ENCODE measurements around the gene SETBP1. TPM values are rescaled to one million over a fixed set of nuclear protein-coding genes. Genes with fewer than 3 reads are reported as not detected.

The SETBP1 gene
- total and polyA plus RNA-seq, 2 of the 13 experiments (the other 11 are each of a cell fraction or from before 2014, with no cell fraction given), result 0.18 to 0.65 TPM

DNA sequence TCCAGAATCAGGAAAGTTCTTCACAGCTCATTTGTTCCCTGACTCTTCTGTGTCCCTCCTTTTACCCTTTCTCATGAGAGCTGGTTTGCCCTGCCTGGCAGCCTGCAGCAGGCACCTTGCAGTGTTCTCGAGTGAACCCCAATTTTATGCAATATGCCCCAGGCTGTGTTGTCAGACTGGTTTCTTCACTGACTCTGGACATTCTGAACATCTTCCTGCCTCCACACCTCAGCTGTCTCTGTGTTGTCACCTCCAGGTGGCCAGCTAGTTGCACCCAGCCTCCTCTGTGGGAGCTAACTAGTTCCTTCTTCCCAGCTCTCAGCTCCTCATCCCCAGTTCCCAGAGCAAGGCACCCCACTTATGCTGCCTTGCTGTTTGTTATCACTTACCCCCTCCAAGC, 5.5 kb downstream of the SETBP1 start (continued):
- TF ChIP-seq, protein P1, sequence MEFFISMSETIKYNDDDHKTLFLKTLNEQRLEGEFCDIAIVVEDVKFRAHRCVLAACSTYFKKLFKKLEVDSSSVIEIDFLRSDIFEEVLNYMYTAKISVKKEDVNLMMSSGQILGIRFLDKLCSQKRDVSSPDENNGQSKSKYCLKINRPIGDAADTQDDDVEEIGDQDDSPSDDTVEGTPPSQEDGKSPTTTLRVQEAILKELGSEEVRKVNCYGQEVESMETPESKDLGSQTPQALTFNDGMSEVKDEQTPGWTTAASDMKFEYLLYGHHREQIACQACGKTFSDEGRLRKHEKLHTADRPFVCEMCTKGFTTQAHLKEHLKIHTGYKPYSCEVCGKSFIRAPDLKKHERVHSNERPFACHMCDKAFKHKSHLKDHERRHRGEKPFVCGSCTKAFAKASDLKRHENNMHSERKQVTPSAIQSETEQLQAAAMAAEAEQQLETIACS (CRISPR knock-in tag; IDR thresholded peaks at IDR 0.05), result no peak
- no peak for TF ChIP-seq CENPT (CRISPR knock-in tag; IDR thresholded peaks at IDR 0.05; ENCODE audit: low read depth)
- TF ChIP-seq, protein P2, sequence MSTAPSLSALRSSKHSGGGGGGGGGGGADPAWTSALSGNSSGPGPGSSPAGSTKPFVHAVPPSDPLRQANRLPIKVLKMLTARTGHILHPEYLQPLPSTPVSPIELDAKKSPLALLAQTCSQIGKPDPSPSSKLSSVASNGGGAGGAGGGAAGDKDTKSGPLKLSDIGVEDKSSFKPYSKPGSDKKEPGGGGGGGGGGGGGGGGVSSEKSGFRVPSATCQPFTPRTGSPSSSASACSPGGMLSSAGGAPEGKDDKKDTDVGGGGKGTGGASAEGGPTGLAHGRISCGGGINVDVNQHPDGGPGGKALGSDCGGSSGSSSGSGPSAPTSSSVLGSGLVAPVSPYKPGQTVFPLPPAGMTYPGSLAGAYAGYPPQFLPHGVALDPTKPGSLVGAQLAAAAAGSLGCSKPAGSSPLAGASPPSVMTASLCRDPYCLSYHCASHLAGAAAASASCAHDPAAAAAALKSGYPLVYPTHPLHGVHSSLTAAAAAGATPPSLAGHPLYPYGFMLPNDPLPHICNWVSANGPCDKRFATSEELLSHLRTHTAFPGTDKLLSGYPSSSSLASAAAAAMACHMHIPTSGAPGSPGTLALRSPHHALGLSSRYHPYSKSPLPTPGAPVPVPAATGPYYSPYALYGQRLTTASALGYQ (CRISPR knock-in tag; IDR thresholded peaks at IDR 0.05), result no peak
- TF ChIP-seq SSRP1 (CRISPR knock-in tag; IDR thresholded peaks at IDR 0.05), result no peak
- TF ChIP-seq ZNF432 (CRISPR knock-in tag; IDR thresholded peaks at IDR 0.05; ENCODE audit: borderline replicate concordance), result no peak
- TF ChIP-seq ZNF207 (IDR thresholded peaks at IDR 0.05; ENCODE audit: borderline replicate concordance), result no peak
- TF ChIP-seq RXRB (CRISPR knock-in tag; IDR thresholded peaks at IDR 0.05; ENCODE audit: borderline replicate concordance), result no peak
- no peak for TF ChIP-seq ISL2 (CRISPR knock-in tag; IDR thresholded peaks at IDR 0.05)
- TF ChIP-seq, protein P3, sequence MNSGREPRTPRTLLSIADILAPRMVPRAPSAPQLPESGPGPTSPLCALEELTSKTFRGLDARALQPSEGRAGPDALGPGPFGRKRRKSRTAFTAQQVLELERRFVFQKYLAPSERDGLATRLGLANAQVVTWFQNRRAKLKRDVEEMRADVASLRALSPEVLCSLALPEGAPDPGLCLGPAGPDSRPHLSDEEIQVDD (CRISPR knock-in tag; IDR thresholded peaks at IDR 0.05; ENCODE audit: borderline replicate concordance), result no peak
- no peak for TF ChIP-seq ZNF263 (CRISPR knock-in tag; IDR thresholded peaks at IDR 0.05)
- TF ChIP-seq, protein P4, sequence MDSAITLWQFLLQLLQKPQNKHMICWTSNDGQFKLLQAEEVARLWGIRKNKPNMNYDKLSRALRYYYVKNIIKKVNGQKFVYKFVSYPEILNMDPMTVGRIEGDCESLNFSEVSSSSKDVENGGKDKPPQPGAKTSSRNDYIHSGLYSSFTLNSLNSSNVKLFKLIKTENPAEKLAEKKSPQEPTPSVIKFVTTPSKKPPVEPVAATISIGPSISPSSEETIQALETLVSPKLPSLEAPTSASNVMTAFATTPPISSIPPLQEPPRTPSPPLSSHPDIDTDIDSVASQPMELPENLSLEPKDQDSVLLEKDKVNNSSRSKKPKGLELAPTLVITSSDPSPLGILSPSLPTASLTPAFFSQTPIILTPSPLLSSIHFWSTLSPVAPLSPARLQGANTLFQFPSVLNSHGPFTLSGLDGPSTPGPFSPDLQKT (CRISPR knock-in tag; IDR thresholded peaks at IDR 0.05; ENCODE audit: borderline replicate concordance), result no peak
- TF ChIP-seq, protein P5, sequence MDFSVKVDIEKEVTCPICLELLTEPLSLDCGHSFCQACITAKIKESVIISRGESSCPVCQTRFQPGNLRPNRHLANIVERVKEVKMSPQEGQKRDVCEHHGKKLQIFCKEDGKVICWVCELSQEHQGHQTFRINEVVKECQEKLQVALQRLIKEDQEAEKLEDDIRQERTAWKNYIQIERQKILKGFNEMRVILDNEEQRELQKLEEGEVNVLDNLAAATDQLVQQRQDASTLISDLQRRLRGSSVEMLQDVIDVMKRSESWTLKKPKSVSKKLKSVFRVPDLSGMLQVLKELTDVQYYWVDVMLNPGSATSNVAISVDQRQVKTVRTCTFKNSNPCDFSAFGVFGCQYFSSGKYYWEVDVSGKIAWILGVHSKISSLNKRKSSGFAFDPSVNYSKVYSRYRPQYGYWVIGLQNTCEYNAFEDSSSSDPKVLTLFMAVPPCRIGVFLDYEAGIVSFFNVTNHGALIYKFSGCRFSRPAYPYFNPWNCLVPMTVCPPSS (IDR thresholded peaks at IDR 0.05), result no peak
- no peak for TF ChIP-seq ZNF589 (CRISPR knock-in tag; conservative IDR thresholded peaks at IDR 0.05)
- TF ChIP-seq ZNF781 (CRISPR knock-in tag; IDR thresholded peaks at IDR 0.05; ENCODE audit: borderline replicate concordance, not compliant biosample characterization), result no peak
- TF ChIP-seq, protein P6, sequence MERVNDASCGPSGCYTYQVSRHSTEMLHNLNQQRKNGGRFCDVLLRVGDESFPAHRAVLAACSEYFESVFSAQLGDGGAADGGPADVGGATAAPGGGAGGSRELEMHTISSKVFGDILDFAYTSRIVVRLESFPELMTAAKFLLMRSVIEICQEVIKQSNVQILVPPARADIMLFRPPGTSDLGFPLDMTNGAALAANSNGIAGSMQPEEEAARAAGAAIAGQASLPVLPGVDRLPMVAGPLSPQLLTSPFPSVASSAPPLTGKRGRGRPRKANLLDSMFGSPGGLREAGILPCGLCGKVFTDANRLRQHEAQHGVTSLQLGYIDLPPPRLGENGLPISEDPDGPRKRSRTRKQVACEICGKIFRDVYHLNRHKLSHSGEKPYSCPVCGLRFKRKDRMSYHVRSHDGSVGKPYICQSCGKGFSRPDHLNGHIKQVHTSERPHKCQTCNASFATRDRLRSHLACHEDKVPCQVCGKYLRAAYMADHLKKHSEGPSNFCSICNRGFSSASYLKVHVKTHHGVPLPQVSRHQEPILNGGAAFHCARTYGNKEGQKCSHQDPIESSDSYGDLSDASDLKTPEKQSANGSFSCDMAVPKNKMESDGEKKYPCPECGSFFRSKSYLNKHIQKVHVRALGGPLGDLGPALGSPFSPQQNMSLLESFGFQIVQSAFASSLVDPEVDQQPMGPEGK (CRISPR knock-in tag; IDR thresholded peaks at IDR 0.05), result no peak
